GM18517 (cell line): ENCODE measurements around the gene ZNF609.
"Not testable (repeated sequence)": the region's sequence is repeated elsewhere in the genome, so short reads cannot be mapped to it uniquely, and the experiment has no call there.

Experiments used
- ATAC-seq: cut with Tn5 transposase; IDR thresholded peaks from one replicate; pipeline ENCODE4 v1.9.1; 2021; ENCODE audit warnings: mild to moderate bottlenecking, moderate library complexity; ENCODE audit not compliant: unreplicated experiment

Gene ZNF609

DNA sequence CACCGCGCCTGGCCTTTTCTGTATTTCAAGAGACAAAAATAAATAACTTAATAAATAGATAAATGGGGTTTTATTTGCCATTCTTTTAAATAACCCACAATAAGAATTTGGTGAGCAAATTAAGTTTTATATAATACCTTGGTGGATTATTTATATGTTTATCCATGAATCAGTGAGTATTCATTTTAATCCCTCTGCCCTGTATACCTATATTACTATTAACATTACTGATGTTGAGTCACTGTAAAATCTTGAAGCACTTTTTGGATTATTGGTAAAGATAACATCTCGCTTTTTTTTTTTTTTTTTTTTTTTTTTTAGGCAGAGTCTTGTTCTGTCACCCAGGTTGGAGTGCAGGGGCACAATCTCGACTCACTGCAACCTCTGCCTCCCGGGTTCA lies 154.1 kb downstream of the ZNF609 start:
- no peak for ATAC-seq

DNA sequence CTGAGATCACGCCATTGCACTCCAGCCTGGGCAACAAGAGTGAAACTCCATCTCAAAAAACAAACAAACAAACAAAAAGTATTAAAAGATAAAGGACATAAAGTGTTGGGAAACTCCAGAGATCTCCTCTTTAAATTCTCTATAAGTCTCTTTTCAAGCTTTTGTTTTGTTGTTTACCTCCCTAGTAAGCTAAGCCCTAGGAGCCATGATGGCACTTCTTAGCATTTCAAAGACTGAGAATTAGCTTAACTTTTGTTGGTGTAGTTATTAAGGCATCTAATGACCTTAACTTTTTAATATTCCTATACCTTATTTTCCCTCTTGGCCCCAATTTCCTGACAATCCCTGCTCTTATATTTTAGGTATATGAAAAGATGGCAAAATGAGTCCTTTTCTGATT lies 157.3 kb downstream of the ZNF609 start:
- ATAC-seq = no peak

DNA sequence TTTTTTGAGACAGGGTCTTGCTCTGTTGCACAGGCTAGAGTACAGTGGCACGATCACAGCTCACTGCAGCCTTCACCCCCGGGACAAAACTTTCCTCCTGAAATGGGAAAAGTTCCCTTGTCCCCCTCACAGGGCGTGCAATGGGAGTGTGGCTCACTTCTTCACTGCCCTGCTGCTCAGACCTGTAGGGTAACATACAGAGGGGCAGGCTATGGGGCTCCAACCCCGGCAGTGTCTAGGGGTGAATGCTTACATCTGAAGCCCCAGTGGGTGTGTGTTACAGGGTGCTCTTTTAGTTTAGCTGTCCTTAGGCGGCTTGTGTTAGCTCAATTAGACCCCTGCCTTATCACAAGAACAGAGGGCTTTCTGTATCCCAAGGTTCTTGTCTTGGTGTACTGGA lies 157.8 kb downstream of the ZNF609 start:
- no peak for ATAC-seq

DNA sequence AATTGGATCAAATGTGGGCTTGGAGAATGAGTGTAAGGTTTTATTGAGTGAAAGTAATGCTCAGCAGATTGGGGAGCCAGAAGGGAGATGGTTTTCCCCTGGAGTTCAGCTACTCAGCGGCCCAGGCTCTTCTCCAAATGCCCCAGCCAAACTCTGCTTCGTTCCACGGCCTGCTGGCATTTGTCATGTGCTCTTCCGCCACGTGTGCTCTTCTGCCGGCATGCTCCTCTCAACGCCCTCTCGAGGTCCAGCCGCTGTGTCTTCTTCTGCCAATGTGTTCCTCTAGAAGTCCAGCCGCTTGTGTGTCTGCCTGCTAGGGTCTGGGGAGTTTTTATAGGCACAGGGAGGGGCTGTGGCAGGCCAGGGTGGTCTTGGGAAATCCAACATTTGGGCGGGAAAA lies 158.2 kb downstream of the ZNF609 start:
- no peak for ATAC-seq

DNA sequence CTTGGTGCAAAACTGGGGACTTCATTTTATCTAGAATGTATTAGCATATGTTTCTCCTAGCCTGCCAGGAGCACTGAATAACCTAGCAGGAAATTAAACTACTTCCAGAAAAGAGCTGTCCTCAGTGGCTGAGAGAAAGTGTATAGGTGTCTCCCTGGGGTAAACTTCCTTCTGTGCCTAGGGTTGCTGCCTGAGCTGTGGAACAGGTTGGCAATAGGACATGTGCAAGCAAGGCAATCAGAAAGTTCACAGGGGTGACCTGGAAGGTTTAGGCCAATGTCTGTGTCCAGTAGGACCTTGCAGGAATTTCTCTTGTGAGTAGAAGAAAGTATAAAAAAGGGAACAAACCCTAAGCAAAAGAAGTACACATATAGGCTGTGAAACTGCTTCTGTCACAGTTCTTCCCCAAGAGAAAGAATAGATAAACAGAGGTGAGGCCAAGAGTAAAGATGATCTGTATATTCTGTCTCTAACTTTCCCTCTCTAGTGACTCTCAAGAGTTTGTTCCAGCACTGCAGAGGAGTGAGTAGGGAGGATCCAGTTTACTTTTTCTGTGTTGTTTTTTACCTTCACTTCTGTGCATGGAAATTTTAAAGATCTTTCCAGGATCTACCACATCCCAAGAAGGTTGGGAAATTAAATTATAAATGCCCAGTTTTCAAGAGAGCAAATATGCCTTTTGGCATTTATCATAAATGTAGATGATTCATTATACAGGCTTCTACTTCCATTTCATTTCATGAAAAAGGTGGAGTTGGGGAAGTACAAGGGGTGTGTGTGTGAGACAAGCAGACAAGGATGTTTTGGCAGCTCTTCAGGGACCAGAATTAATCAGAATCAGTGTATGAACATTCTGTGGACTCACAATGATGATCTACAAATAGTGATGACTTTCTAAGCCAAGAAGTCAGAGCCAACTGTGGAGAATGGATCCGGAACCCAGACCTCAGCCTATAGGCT lies 159.8 kb downstream of the ZNF609 start:
- ATAC-seq = no peak

DNA sequence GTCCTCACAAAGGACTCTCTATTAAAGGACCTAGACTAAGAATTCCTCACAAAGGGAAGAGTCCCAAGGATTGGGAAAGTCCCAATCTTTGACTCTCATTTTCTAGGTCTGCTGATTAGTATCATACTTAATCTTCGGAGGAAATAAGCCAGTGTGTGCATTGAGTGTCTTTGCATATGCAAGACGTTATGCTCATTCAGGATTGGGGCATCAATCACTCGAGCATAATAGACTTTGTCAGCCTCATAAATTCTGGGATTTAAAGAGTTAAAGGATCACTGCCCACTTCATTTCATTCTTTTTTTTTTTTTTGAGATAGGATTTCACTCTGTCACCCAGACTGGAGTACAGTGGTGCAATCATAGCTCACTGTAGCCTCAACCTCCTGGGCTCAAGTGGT lies 160.7 kb downstream of the ZNF609 start:
- ATAC-seq = no peak

DNA sequence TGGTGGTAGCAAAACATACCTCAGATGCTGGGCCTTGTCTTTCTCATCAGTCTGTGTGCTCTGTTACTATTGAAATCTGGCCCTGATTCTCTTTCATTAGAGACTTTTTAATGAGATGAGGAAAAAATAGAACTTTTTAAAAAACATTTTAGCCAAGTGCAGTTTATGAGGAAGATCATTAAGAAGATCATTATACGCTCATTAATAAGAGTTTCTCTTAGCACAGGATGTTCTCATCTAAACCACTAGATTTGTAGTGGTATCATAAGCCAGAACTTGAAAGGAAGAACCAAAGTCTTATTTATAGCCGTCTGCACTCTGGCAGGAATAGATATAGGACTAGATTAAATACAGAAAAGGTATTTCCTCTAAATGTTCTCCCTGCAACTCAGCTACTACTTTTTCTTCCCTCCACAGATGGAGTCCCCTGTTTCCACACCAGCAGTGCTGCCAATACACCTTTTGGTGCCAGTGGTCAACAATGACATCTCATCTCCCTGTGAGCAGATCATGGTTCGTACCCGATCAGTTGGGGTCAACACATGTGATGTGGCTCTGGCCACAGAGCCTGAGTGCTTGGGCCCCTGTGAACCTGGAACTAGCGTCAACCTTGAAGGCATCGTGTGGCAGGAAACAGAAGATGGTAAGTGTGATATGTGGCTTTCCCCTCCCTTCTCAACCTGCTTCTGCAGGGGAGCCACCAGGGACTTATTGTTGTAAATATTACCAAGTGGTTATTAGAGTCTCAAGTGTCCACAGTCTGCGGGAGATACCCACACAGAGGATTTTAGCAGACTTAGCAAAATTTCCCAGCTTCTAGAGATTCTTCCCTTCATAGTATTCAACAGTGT lies 162.3 kb downstream of the ZNF609 start:
- ATAC-seq = peak; percentile 71

DNA sequence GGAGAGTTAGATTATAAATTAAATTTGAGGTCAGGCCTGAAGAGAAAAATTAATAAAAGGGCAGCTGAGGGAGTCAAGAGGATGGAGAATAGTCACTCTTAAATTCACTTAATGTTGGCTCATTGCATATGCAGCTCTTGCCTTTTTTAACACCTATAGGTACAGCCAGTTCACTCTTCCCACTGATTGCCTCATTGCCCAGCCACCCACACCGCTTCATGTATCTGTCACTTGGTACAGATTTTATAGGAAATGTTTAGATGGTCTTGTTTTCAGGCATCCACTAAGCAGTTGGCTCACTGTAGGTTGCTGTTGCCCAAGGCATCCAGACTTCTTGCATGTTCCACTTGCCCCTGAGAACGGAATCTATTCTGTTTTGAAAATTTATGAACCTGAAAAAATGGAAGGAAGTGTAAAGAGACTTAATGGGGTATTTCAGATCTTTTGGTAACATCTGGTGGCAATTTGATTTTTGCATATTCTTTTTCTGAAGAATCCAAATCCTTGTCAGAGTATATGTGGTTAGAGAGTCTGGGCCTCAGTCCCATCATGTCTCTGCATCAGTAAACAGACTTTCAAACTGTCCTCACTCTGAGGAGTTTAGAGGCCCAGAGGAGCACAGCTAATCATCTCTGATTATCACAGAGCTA lies 163.1 kb downstream of the ZNF609 start:
- ATAC-seq = no peak

DNA sequence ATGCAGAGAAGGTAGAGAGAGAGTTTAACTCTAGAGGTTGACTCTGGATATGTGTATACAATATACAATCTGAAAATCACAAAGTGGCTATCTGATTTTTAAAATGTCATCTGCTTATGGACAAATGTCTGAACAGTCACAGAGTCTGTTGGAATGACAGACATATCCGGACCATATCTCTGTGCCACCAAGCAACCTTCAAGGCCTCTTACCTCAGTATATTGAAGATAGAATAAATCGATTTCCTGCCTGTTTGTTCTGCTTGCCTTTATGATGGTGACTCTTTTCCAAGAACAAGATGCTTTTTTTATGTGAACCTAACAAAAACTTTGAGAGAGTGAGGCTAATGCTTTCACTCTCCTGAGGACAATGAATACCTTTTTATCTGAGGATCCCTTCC lies 163.9 kb downstream of the ZNF609 start:
- no peak for ATAC-seq

DNA sequence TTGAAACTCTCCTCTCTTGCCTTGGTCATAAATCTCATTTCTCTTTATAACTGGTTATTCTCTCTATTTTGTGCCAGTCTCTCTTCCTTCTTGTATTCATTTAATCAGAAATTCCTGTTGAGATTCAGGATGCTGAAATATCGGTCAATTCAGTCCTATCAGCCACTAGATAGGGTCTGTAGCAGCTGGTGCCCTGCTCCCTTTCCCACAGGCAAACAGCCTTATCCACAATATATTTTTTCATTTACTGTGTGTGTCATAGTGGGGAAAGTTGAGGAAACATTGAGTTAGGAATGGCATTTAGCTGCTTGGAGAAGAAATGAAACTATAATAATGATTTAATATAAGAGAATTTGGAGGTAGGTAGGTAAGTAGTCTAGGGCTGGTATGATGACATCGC lies 168.7 kb downstream of the ZNF609 start:
- no peak for ATAC-seq

DNA sequence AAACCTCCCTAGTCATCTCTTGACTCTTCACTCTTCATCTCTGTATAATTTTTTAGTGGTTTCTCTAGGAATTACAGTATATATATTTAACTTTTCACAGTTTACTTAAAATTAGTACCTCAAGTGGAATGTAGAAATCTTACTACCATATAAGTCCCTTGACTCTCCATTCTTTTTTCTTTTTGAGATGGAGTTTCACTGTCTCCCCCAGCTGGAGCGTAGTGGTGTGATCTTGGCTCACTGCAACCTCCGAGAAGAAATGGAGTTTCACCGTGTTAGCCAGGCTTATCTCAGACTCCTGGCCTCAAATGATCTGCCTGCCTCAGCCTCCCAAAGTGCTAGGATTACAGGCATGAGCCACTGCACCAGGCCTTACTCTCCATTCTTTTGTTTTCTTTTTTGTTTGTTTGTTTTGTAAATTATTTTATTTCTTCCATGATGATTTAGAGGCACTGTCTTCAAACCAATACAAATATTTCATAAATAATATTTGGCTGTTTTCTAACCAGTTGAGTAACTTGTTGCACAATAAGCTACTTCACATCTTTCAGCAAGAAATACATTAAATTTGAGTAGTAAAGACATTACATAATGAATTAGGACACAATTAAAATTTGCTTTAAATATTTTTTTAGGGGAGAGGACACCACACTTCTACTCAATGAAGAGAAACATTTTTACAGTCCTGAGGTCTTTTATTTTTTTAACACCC lies 170.2 kb downstream of the ZNF609 start:
- ATAC-seq = no peak

DNA sequence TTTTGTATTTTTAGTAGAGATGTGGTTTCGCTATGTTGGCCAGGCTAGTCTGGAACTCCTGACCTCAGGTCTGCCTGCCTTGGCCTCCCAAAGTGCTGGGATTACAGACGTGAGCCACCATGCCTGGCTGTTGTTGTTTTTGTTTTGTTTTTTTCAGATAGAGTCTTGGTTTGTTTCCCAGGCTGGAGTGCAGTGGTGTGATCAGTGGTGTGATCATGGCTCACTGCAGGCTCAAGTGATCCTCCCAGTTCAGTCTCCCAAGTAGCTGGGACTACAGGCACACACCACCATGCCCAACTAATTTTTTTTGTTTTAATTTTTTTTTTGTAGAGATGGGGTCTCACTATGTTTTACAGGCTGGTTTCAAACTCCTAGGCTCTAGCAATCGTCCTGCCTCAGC lies 172.3 kb downstream of the ZNF609 start:
- not testable (repeated sequence) for ATAC-seq

DNA sequence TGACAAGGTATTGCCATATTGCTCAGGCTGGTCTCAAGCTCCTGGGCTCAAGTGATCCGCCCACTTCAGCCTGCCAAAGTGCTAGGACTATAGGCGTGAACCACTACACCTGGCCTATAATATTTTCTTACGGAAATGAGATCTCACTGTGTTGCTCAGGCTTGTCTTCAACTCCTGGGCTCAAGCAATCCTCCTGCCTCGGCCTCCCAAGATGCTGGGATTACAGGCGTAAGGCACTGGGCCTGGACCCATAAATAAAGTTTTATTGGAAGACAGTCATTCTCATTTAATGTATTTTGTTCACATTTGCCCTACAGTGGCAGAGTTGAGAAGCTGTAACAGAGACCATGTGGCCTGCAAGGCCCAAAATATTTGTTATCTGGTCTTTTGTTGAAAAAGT lies 173.0 kb downstream of the ZNF609 start:
- no peak for ATAC-seq

DNA sequence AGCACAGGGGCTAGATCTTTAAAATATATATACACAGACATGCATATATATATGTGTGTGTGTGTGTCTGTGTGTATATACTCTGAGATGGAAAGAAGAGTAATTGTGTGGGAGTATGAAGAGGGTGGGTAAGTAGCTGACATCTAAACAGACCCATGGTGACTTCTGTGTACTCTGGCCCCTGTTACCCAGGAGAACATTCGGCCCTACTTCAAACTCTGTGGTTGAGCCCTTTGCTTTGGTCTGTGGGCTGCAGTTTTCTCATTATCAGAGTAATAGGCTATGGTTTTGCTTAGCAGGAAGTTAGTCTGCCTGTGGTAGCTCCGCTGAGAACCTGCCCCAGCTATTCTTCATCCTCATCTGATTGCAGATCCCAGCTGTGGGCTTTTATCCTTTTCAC lies 173.6 kb downstream of the ZNF609 start:
- peak; percentile 77 for ATAC-seq

DNA sequence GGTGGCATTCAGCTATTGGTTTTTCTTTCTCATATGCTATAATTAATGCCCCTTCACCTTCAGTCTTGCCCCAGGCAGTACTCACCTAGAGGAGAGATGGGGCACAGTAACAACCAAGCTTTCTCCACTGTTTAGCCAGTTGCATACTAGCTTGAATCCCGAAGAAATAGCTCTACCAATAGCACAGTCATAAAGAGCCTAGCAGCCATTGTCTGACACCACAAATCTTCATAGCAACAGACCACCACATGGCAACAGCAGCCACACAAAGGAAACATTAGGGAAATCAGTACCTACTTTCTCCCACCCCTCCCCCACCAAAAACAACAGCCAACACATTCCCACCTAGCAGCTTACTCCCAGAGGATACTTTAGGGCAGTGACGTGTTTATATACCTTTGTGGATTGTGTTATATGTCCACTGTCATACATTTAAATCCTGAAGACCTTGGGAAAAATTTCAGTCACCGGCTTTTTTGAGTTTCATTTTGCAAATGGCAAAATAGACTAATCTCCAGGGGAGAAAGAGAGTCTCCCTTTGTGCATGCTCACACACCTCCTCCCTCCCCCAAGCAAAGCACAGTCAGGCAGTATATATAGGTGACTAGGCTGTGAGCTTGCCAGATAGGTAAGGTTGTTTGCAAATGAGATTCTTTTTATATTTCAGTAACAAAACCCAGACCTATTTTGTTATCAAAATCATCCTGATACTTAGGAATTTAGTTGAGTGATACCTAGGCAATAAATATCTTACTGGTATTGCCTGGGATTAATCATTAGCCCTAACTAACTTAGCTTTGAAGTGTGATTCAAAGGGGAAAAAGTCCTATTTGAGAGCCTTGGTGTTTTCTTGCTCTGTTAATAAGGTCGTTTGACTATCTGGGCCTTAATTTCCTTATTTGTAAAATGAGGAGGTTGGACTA lies 174.5 kb downstream of the ZNF609 start:
- ATAC-seq = peak; percentile 61

DNA sequence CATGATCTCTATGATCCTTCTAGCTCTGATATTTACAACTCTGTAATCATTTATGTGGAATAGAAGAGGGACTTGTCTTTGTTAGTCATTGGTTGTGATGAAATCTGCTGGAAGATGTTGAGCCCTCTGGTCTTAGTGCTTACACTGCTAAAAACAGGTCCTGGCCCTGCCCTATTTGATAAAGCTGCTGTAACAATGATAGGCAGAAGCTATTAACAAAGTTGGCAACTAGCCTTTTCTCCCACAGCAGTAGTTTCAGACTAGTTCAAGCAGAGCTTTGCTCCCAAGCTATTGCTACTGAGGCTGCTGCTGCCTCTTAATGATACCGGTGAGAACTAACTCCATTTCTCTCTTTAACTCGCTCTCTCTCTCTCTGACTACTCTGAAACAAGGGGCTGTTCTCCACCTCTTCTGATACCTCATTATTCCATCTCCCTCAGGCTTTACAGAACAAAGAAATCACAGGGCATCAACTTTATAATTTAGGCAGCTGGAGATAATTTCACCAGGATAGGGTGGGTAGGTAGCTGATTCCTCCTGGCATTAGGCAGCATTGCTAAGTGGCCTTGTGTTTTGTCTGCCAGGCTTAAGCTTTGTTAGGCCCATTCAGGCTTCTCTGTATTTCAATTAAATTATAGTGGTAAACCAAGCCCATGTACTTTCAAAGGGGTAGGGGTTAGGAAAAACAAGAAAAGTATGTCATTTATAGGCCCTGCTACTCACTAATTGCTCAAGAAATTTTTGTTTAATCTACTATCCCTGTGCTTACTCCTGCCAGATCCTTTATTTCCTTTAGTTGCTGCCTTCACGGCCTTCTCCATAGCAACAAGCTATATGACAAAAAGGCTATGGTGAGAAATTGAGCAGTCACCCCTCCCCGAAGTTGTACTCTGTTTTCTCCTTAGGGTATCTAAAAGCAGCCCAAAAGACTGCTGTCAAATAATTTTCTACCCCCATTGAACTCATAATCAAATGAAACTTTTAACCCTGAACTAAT lies 175.4 kb downstream of the ZNF609 start:
- no peak for ATAC-seq

DNA sequence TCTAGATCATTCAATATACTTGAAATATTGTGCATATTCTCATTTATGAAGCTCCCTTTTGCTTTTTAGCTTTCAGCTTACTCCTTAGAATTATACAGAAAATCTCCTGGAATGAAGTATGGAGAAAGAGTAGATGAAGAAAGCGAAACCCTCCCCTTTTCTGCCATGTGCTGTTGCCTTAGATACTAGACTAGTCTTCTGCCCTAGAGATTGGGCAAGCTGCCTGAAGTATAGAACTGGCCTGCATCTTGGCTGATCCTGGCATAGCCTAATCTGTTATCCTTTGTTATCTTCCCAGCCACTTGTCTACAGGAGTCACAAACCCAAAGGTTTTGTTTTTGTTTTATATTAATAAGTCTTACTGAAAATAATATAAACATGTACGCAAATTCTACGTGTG lies 176.2 kb downstream of the ZNF609 start:
- ATAC-seq = no peak

DNA sequence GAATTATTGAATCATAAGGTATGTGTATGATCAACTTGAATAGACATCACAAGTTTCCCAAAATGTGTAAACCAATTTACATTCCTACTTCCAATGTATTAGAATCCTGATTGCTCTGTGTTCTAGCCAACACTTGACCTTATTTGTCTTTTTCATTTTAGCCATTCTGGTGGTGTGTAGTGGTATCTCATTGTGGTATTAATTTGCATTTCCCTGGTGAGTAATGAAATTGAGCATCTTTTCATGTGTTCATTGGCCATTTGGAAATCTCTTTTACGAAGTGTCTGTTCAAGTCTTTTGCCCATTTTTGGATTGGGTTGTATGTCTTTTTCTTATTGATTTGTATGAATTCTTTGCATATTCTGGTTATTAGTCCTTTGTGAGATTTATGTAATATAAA lies 177.0 kb downstream of the ZNF609 start:
- no peak for ATAC-seq
